ENCODE measurements around the gene KCNA10. TPM values are rescaled to one million over a fixed set of nuclear protein-coding genes. Genes with fewer than 3 reads are reported as not detected.

Gene KCNA10
- polyA plus RNA-seq (2013, experiment 1 of 2; ENCODE audit: insufficient read length) = not detected
- polyA plus RNA-seq (2013, experiment 2 of 2; ENCODE audit: insufficient read length) = not detected

DNA sequence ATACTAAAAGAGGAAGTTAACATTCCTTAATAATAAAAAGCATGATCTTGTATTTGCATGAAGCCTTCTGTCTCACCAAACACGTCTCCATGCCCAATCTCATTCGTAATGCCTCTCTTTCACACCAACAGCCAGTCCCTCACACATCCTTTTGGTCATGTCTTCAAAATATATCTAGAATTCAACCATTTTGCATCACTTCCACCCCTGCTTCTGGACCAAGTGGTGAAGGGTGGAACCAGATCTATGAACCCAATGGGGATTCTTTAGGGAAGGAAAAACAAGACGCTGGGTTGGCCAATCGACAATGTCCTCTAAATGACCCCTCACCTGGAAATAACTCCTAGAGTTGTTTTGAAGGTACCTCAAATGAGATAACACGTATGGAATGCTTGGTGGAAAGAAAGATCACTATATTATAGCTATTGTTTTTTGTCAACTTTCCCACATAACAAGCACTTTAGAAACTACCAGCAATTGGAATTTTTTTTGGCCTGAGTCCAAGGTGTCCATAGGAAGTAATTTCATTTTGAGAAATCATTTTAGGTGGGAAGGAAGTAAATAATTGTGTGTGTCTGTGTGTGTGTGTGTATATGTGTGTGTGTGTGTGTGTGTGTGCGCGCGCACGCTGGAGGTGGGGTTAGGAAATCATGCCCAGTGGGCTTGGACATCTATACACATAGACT, at the start of gene KCNA10:
Gene KCNA10 (minus strand): TSS at position 51 of the 686 bp plus-strand sequence. CDS start 388 bp downstream, outside the sequence.
- DNase-seq = no peak

DNA sequence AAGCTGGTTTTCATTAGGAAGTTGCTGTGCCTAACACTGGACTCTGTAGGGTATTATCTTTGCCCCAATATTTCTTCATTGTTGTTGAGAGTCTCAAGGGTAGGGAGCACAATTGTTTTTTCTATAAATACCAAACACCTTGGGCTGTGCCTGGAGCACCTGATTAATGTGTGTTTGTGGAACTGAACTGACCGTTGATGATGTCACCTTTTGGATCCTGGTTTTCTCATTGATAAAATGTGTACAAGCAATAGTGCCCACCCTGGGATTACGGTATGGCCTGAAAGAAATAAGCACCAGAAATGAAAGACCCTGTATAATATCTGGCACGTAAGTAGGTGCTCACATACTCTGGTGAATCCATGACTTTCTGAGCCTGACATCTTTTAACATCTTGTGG, 47.9 kb upstream of the KCNA10 start:
- no peak for DNase-seq

DNA sequence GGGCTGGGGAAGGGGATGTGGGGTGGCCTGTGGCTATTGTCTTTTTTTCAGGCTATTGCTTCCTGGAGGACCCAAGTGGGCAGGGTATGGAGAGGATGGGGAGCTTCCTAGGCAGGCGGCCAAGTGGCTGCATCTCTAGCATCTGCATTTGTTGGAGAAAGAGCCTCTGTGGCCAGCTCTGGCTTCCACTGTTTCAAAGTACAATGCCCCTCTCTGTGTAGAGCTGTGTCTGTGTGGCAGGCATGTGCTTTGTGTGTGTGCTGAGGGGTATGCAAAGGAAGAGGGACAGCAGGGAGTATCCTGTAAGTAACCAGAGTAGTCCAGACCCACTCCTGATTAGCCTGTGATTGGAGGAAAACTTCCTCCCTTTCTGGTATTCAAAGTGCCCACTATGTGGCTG, 46.6 kb upstream of the KCNA10 start:
- DNase-seq = no peak

DNA sequence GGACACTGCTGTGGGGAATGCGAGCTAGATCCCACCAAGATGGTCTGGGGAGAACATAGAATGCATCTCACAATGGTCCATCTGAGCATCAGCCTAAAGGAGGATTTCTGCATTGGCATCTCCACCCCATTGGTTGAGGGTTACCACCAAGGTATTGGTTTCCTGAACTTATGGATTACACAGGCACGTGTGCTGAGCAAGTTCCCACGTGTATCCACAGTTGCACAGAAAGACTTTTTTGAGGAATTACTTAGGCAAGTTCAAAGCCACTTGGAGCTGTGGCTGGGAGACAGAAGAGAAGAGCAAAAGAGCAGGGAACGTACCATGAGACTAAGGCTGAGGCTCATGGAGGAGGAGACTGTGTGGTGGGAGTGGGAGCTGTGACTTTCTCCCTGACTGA, 44.1 kb upstream of the KCNA10 start:
- DNase-seq = no peak

DNA sequence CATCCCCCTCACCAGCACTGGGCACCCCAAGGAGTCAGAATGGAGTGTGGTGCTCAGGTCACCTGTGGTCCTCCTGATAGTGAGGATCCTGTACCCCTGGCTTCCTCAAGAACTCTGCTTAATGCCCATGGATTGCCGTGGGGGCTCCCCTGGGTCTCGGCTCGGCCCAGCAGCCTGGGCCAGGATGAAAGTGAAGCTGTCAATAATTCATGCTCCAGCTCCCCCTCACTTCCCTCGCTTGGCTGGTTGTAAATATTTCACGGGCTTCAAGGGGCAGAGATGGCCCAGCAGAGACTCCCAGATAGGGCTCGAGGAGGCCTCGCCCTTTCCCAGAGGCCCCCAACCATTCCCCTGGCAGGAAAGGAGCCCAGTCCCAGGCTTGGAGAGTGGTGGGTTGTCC, 42.6 kb upstream of the KCNA10 start:
- DNase-seq = no peak

DNA sequence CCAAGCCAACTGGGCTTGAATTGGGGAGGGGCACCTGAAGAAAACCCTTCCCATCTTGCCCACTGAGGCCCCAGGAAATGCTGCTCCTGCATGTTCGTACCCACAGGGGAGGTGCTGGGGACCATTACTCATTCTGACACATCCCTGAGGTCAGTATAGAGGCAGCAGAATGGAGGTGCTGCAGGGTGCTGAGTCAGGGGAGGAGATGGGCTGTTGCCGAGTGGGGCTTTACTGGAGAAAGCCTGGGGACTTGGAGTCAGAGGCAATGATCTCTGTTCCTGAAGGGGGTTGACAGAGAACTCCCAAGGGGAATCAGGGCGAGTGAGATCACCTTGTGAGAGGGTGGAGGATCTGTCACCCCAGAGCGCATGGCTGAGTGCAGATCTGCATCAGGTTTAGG, 40.2 kb upstream of the KCNA10 start:
- no peak for DNase-seq

DNA sequence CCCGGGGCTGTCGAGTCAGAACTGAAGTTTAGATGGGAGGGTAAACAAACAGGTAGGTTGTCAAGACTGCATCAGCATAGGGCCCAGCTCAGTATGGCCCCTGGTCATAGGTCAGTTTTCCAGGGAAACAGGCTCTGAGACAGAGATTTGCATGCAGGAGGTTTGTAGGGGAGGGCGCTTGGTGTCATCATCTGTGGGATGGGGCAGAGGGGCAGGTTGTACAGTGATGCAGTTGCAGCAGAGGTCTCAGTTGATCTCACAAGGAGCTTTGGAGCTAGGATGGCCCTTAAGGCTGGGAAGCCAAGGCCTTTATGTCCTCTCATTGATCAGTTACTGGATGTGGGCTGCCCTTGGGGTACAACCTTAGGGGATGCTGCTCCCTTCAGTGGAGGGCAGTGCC, 38.5 kb upstream of the KCNA10 start:
- no peak for DNase-seq

DNA sequence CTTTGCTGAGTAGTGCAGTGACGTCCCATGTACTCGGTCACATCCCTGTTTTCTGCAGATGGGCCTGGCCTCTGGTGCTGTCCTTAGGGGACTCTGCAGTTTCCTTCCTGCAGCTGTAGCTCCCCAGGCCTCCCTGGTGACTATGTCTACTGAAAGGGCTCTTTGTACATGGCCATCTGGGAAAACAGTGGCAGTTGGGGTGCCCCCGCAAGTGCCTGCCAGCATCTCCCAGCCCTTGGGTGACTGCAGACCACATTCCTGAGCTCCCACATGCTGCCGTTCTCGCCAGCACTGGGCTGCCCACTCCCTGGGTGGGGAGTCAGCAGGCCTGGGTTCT, 37.5 kb upstream of the KCNA10 start:
- DNase-seq = no peak

DNA sequence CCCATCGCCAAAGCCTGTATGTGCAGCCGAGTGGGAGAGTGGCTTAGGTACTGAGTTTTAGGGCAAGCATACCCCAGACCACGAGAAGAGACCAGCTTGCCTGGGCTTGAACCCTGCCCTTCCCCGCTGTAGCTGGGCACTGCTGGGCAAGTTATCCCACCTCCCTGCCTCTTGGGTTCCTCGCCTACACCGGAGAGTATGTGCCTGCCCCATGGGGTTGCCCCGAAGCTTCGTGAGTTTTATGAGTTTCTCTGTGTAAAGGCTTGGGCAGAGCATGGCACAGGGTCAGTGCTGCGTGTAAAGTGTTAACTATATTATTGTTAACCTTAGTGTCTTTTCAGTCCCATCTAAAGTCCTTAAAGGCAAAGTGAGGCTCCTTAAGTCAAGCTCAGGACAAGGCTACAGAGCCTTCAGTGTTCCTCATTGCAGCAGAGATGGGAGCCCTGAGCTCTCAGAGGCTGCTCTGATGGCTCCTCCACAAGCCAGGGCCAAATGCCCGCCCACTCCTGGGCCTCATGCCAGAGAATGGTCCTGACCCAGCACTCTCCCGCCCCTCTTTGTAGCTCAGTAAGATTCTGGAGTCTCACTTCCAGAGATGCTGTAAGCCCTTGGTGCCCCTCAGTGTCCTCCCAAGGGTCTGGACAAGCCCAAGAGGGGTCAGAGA, 37.0 kb upstream of the KCNA10 start:
- DNase-seq = no peak

DNA sequence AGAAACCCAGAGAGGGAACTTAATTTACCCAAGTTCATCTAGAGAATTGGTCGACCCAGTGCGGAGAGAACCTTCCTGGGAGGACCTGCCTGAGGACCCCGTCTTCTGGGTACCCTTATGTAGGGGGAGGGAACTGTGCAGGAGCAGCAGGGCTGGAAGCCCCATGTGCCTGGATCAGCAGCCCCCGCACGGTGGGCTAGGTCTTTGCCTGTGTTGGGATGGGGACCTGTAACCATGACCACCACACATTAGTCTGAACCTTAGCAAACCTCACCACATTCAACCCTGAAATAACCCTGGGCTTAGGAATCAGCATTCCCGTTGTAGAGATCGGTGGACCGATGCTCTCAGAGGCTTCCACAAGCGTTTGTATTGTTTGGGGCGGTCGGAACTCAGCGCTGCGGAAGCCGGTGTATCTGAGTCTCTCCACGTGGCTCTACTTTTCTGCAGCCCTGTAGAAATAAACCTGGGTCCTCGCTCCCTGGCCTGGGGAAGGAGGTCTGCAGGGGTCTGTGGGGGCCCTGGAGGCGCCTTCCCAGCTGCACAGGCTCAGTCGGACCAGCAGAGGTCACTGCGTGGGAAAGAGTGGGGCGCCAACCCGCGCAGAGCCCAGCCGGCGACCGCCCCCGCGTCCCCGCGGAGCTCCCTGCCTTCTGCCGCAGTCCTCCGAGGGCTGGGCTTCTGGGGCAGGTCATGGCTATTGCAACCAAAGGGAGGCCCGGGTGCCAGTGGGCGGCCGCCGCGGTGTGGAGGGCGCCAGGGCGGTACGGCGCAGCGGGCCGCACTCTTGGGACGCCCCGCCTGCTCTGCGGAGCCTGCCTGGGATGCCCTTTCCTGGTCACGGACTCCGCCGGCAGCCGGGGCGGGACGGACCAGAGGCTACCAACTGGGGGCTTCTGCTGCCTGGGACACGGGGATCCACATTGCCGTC, 36.2 kb upstream of the KCNA10 start:
- DNase-seq = peak; percentile 7

DNA sequence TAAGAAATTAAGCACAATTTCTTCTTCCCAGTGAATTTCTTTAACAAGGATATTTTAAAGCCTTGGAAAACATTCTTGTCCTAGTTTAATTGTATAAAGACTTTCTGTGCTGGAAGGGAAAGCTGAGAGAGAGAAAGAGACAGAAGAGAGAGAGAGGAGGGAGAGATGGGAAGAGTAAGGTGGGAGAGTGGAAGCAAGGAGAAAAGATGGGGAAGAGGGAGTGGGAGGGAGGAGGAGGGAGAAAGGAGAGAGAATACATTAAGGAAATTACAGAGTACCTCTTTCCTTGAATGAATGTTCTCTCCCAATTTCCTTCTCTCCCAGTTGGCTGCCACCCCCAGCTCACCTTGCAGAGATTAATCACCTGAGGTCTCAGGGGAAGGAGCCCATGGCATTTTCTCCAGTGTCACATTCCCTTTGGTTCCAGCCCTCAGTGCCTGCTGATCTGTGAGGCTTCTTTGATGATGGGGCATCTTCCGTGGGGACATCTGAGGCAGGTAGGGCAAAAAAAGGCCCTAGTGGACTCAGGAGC, 32.4 kb upstream of the KCNA10 start:
- no peak for DNase-seq

DNA sequence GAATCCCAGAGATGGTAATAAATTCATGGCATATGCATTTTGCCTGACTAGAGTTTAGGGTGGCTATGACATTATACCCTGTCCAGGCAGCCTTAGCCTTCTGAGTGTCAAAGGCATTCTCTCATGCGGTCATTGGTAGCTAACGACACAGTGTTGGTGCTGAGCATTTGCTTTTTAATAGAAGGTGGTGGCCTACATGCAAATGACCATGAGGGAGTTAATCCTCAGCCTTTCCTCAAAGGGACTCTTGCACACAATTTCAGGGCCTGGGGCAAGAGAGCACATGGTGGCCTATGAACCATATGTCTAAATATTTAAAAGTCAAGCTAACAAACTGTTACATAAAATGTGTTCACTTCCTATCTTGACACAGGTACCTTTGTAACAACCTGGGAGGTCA, 30.9 kb upstream of the KCNA10 start:
- DNase-seq = no peak

DNA sequence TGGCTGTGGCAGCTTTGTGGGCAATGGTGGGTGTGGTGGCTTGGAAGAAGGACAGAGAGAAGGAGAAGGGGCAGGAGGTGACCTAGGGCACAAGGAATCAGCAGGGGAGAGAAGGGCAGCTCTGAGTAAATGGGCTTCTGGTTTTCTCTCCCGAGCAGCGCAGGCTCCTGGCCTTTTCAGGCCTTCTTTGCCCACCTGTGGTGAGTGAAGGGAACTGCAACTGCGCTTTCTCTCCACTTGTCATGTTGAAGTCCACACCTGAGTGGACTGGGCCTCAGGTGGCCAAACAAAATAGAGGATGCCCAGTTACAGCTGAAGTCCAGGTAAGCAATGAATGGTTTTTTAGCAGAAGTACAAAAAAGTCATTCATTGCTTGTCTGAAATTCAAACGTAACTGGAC, 29.4 kb upstream of the KCNA10 start:
- no peak for DNase-seq

DNA sequence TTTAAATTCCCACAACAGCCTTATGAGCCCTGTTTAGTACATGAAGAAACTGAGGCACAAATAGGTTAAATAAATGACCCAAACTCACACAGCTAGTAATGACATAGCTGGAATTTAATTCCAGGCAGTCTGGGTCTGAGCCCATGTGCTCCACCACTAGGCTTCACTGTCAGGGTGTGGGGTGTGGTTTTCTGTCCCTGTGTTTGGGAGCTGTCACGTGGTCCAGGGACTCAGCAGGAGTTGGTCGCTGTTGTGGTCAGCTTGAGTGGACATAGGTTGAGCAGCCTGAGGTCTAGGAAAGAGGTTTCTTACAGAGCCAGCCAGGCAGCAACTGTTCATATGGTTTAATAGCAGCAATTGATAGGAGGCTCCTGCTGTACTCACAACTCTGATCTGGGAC, 28.0 kb upstream of the KCNA10 start:
- DNase-seq = no peak

DNA sequence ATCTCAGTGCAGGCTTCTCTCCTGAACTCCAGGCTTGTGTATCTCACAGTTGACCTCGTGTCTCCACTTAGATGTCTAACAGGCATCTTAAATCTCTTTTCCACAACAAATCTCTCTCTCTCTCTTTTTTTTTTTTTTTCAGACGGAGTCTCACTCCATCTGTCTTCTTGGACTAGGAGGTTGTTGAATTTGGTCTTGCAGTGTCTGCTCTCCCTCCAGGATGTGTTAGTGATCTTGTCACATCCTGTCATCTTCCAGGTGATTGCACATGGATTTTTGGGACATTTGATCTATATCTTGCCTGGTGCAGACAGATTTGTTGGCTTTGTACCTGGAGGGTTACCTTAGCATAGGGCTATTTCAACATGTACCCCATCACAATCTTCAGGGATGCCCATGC, 26.5 kb upstream of the KCNA10 start:
- no peak for DNase-seq

DNA sequence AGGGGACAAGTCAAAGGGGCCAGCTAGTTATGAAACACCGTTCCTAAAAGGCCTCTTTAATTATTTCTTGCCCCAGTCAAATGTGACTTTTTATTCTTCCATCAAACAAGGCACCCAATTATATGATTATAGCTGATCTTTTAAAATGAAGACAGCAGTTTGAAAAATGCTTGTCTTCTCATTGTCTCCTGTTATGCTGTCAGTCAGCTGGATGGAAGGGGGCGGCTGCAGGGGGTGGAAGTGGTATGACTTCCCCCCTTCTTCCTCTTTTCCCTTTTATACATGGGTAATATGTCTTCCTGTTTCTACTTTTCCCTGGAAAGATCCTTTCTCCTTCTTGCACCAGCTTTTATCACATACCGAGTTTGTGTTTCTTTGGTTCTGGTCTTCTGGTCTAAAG, 25.8 kb upstream of the KCNA10 start:
- no peak for DNase-seq

DNA sequence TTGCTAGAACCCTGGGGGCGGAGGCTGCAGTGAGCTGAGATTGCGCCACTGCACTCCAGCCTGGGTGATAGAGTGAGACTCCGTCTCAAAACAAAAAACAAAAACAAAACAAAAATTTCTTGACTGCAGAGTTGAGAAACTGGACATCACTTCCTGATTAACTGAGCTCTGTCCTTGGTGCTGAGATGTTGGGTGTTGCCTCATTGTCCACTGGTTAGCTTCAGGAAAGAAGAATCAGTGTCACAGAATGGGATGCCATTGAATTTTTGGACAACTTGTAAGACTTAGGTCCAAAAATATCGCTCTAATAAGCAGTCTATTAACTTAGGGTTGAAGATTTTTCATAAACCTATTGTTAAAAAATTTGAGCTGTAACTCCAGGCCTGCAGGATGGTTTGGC, 23.8 kb upstream of the KCNA10 start:
- DNase-seq = peak; percentile 29

DNA sequence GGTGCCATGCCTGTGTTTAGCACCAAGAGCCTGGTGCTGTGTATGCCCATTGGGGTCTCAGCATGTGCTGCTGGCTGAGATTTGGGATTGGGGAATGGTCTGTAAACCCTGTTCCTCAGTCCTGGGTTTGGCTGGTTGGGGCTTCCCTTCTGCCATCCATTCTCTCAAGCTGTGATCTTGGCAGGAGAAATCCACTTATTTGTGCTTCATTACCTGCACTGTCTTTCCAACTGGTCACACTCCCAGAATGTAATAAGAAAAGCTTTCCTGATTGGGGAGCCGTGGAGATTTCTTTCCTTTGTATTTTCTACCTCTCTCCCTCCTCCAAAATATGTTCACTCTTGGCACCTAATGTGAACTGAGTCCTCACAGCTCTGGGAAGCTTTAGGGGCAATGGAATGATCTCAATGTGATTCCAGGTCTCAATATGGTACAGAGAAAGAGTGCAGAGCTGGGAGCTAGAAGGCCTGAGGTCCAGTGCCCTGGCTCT, 23.0 kb upstream of the KCNA10 start:
- no peak for DNase-seq

DNA sequence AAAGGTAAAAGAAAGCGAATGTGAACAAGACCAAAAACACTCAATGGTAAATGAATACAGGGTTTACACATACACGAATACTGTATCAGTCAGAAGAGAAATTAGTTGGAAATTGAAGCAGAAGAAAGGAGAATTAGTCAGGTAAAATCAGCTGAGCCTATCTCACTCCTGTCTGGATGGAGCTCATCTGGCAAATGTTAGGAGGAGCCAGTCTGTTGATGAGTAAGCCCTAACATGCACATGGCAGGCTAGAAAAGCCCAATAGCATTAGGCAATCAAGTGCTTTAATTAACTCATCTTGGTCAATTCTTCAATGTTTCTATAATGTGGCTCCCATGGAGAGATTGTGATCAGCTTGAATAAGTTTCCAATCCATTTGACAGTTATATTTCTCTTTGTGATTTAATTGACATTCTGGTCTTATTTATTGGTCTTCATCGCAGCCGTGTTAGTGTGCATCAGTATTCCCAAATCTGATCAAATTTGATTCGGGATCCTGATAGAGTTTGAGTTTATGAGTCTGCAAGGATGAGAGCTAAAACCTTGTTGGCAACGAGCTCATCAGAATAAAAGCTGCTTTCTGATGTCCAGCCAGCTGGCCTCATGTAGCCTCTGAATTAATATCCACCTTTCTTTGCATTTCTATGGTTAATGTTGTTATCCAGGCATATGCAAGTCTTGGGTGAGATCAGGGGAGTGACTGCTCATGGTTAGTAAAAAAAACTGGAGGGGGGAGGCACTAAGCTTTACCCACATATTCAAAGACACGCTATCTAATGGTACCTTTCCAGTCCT, 22.1 kb upstream of the KCNA10 start:
- DNase-seq = no peak

DNA sequence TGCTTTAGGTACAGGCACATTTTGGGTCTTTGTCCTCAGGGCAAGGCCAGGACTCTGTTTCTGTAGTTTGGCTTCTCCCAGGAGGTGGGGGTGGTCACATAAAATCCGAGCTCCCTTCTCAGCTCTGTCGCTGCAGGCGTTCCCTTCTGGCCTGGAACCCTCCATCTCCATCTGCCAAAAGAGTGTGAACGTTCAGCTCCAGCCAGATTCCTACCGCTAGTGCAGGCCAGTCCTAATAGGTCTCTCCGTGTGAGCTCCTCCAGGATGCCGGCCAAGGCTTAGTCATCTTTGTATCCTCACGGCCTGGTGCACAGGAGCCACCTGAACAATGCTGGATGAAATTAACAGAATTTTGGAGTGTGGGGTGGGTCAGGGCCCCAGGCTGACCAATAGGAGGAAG, 19.9 kb upstream of the KCNA10 start:
- no peak for DNase-seq

DNA sequence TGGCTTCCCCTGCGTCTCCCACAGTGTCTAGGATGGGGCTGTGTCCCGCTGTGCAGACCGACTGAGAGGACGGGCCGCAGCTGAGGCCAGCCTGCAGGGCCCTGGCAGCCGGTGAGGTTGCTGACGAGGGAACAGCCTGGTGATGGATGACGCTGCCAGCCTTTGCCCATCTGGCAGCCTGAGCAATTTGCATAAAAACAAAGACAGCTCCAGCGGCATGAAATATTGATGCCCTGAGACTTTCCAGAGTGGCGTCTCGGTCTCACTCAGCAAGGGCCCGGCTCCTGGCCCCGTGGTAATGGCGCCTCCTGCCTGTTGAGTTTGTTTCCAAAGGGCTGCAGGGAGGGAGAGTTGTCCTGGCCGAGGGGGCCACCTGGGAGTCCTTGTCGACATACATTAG, 19.1 kb upstream of the KCNA10 start:
- DNase-seq = no peak

DNA sequence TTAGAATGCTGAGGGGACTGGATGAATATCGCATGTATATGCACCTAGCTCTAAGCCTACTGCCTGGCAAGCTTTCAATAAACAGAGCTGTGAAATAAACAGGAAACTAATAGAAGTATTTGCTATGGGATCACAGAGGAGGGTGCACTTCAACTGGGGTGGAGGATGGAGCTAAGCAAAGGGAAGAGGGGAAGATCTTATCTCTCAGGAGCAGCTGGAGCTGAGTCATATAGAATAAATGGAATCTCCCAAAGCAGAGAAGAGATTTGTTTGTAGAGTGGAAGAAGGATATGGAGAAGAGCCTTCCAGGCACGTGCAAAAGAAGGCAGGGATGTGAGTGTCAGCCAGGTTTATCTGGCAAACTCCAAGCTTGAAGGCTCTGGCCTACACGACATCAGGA, 17.0 kb upstream of the KCNA10 start:
- DNase-seq = no peak

All from fibroblast of skin of abdomen (primary cell).